Astrocyte of the spinal cord (primary cell): ENCODE data around the gene HSPB7.
"Not testable (repeated sequence)": the region's sequence is repeated elsewhere in the genome, so short reads cannot be mapped to it uniquely, and the experiment has no call there.

ENCODE experiments used
- DNase-seq: peaks from one replicate; pipeline ENCODE4 v3.0.0; 2011; ENCODE audit warnings: low read depth, low spot score
- H3K4me3 ChIP-seq: 2 replicates; pipeline ENCODE4 v1.5.1; 2011; ENCODE audit warnings: low read depth, mild to moderate bottlenecking, low read length, moderate library complexity
- in situ Hi-C: cut with HindIII; loops from 2 replicates; pipeline ENCODE4 v1.10.0; 2017; ENCODE audit warnings: low sequenced_read_pairs
- TF ChIP-seq, protein P1 (sequence below): IDR thresholded peaks from 2 replicates; pipeline ENCODE4 v1.5.1; 2012; ENCODE audit warnings: low read depth, mild to moderate bottlenecking, low read length, inconsistent platforms

The HSPB7 gene

DNA sequence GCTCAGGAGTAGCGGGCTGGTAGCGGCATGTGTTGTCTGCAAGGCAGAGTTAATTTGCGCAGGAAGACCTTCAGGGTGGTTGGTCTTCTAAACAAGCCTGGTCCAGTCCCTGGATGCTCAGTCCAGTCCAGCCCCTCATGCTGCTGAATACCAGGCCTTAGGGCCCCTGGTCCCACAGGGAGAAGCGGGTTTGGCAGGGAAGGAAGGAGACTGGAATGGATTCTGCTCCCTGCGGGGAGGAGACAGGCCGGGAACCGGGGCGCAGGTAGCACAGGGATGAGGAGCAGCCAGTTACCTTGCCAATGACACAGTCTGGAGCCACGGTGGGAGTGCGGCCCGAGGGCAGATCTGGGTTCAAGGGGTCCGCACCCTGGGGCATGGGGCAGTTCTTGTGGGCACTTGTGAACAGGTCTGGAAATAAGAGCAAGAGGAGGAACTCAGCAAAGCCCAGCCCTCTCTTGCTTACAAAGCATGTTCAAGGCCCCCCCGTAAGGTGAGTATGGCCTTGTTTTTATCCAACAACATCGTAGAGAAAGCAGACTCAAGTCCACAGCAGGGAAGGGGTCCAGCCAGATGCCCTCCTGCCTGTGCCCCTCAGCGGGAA is 45.5 kb upstream of the HSPB7 start:
- in situ Hi-C loops: no loop called here
- DNase-seq: no peak
- H3K4me3 ChIP-seq: no peak overlapping the region
- TF ChIP-seq, protein P1, sequence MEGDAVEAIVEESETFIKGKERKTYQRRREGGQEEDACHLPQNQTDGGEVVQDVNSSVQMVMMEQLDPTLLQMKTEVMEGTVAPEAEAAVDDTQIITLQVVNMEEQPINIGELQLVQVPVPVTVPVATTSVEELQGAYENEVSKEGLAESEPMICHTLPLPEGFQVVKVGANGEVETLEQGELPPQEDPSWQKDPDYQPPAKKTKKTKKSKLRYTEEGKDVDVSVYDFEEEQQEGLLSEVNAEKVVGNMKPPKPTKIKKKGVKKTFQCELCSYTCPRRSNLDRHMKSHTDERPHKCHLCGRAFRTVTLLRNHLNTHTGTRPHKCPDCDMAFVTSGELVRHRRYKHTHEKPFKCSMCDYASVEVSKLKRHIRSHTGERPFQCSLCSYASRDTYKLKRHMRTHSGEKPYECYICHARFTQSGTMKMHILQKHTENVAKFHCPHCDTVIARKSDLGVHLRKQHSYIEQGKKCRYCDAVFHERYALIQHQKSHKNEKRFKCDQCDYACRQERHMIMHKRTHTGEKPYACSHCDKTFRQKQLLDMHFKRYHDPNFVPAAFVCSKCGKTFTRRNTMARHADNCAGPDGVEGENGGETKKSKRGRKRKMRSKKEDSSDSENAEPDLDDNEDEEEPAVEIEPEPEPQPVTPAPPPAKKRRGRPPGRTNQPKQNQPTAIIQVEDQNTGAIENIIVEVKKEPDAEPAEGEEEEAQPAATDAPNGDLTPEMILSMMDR: no peak

DNA sequence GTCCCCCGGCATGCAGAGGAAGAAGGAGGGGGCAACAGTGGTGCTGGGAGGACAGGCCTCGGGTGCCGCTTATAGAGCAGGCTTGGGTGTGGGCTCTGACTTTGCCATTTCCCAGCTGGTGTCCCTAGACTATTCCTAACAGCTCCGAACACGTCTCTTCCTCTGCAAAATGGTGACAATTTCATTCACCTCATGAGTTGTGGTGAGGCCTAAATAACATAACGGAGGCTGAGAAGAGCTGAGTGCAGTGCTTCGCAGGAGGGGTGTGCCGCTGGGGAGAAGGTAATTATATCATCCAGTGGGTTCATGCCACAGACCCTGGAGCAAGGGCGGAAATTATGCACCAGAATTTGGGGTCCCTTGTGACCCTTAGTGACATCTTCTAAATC is 44.8 kb upstream of the HSPB7 start:
- H3K4me3 ChIP-seq, in situ Hi-C loops: not testable (repeated sequence)

DNA sequence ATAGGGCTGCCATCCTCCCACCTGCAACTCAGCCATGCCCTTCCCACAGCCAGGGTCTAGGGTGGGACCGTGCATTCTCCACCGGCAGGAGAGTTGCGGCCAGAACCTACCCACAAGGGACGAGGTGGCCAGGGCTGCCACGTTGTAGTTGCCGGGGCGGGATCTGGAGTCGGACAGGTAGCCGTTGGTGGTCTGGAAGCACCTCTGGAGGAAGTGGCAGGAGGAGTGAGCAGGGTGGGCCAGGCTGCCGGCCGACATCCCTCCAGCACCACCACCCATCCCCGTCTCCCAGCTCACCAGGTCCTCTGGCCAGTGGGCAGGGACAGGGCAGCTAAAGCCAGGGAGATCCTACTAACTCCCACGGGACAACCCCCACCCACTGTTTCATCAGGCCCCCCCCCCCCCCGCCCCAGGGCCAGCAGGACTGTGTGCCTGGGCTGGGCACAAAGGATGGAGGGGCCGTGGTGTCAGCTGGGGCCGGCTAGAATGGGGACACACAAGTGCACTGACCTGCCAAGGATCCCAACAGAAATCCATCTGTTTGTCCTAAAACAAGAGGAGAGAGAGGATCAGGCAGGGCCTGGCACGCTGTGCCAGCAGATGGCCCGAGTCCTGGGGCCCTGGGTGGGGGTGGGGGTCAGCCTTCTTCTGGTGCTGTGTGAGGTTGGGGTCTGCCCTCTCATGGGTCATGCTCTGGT is 44.3 kb upstream of the HSPB7 start:
- in situ Hi-C loops, H3K4me3 ChIP-seq, DNase-seq: not testable (repeated sequence)

More for the DNA sequence above, 44.8 kb upstream of the HSPB7 start:
- DNase-seq: not testable (repeated sequence)

DNA sequence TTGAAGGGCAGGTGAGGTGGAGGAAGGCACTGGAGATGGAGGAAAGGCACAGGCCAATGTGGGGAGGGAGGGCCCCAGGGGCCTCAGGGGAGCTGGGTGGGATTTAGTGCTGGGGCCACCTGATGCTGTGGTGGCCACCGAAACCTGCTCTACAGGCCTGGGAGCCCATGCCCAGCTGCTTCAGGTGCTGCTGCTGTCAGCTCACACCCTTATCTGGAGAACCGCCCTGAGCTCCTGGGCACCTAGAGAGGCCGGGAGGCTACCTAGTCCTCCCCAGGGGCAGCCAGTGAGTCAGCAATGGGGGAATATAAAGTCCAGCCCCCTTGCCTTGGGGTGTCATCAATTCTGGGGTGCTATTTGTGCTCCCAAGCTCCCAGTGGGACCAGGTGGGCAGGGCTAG is 43.4 kb upstream of the HSPB7 start:
- TF ChIP-seq, protein P1: no peak
- H3K4me3 ChIP-seq: no peak overlapping the region
- in situ Hi-C loops: no loop called here
- no peak for DNase-seq

DNA sequence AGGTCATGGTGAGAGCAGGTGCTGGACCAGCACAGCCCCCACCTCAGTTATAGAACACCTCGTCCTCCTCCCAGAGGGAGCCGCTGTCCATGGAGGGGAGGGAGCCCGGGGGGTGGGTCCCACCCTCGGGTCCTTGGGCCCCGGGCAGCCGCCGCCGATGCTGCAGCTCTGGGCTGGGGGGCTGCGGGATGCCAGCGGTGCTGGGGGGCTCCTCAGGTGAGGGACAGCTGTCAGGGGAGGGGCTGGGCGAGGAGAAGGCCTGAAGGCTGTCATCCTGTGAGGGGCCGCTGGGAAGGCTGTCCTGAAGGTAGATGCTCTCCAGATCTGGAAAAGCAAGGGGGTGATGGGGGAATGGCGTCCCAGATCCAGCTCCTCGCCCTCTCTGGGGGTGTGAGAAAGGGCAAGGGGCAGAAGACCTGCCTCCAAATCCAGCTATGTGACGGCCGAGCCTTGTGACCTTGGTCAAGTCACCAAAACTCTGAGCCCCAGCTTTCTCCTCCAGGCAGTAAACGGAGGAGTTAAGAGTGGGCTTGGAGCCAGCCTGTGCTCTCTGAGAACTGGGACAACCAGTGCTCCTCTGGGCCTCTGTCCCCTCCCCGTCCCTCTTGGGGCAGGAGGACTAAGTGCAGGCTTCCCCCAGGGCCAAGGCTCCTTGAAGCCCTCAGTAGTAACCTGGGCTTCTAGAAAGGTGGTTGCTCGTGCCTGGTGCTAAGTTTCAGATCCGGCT is 40.7 kb upstream of the HSPB7 start:
- DNase-seq, in situ Hi-C loops: not testable (repeated sequence)

DNA sequence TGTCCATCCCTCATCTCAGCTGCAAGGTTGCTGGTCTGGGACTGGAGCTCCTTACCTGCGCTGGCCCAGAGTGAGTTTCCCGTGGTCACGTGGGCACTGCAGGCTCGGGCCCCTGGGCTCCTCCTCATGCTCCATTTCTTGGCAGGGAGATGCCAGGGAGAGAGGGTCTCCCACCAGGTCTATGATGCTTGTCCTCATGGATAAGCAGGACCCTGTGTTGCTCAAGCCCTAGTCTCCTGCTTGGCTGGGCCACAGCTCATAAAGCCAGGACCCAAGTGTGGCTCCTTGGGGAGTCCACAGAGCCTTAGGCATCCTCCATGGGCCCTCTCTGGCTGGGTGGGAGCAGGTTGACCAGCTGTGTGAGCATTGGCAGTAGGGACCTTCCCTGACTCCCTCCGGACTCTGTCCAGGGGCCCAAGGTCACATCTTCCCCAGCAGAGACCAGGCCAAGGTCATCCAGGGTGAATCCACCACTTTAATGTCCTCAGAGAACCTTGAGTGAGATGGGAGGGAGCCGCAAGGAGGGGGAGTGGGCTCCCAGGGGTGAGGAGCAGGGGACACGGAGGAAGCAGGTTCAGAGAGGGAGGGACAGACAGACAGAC is 39.6 kb upstream of the HSPB7 start:
- DNase-seq, in situ Hi-C loops, H3K4me3 ChIP-seq: not testable (repeated sequence)

More for the DNA sequence above, 40.7 kb upstream of the HSPB7 start:
- H3K4me3 ChIP-seq: not testable (repeated sequence)

DNA sequence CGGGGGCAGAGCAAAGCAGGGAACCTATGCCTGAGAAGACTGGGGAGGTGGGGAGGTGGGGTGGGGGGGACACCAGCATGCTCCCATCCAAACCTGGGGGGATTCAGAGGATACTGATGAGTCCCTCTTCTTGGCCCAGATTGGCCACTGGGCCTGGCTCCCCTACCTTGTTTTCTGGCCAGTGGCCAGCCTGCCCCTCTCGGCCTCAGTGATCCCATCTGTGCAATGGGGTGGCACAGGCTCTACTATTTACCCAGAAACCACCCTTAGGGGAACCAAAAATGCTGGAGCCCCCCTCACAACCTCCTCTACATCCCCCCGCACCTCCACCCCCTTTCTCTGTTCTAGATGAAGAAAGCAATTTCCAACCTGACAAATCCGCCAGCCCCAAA is 38.7 kb upstream of the HSPB7 start:
- H3K4me3 ChIP-seq, in situ Hi-C loops, DNase-seq: not testable (repeated sequence)

DNA sequence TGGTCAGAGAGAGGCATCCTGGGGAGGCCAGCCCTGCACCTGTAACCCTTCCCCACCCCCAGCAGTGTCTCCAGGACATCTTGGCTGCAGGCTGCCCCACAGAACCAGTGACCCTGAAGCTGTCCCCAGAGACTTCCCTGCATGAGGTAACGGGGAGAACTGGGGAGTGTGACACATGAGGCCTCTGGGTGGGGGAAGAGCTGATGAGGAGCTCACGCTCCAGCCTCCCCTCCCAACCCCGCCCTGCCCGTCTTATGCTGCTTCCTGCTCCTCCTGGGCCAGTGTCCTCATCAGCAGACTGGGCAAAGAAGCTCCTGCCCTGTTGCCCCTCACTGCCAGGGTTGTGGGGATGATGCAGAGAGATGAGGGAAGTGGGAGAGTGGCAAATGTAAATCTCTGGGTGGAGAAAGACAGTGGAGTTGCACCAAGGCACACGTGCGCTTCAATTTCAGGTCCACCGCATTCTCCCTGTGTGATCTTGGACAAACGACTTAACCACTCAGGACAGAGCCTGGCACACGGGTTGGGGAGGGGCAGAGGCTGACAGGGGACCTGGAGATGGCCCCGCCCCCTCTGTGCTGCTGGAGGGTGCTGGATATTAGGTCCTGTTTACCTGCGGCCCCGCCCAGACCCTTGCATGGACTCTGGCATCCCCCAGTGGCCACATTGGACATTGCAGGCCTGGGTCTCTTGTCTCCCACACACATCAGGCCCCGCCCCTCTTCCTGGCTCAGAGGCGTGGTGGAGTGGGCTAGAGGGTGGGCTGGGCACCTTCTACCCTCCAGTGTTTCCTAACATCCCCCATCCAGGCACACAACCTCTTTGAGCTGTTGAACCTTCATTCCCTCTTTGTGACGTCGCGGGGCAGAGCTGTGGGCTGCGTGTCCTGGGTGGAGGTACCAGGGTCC is 38.0 kb upstream of the HSPB7 start:
- in situ Hi-C loops: no loop called here
- H3K4me3 ChIP-seq: no peak overlapping the region
- TF ChIP-seq, protein P1: peak; percentile 99
- DNase-seq: peak; percentile 65
